ENCODE measurements around the gene ORM2.

Gene ORM2

DNA sequence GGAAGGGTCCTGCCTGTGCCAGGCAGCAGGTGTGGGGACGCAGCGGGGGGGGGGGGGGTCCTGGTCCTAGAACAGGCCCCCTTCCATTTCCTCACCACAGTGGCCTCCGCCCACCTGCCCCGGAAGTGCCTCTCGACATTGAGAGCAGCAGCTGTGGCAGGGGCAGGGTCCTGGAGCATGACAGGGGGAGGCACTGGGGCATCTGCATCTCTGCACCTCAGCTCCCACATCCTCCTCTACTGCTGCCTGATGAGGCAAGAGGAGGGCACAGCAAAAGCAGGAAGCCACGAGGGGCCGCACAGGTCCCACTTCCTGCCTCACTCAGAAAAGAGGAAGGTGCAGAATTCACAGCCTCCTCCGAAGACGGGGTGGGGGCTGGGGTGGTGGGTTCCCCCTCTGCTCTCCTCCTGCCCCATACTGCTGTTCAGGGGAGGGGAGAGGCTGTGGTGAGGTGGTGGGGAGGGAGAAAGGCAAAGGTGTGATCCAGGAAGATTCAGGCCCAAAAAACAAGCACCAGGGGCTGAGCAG, 43.3 kb downstream of the ORM2 start:
- no peak for DNase-seq
- in situ Hi-C loops (cut with HindIII; ENCODE audit: low pct_ligation_motif_present, low pct_unique_long_range_greater_than_20kb, low sequenced_read_pairs) = no loop called here

DNA sequence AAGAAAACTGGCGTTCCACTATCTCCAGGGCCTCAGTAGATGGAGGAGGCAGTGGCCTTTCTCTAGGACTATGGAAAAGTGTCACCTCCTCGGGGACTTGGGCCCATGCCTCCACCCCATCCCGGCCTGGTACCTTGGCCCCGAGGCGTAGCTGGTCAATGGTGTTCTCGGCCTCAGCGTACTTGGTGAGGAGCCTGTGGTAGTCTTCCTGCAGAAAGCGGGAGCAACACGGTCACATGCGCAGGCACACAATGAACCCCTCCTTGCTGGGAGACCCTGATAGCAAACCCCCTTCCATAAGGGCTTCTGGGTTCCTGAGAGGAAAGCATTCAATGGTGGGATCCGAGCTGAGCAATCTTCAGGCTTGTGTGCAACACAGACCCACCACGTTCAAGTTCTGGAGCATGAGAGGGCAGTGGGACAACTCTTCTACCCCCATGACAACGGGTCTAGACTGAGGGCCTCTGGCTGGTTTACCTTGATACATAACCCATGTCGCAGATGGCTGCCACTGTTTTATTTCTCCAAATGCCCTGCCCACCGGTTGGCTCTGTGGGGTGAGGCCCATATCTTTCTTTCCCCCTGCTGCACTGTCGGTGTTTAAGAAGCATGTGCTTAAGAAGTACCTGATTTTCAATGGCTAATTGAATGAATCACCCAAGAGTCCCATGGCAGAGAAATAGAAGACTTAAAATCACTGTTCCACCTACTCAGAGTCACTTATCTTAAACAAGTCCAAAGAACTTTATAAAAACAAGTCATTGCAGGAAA, 44.5 kb downstream of the ORM2 start:
- no peak for DNase-seq
- in situ Hi-C loops (cut with HindIII; ENCODE audit: low pct_ligation_motif_present, low pct_unique_long_range_greater_than_20kb, low sequenced_read_pairs) = no loop called here

DNA sequence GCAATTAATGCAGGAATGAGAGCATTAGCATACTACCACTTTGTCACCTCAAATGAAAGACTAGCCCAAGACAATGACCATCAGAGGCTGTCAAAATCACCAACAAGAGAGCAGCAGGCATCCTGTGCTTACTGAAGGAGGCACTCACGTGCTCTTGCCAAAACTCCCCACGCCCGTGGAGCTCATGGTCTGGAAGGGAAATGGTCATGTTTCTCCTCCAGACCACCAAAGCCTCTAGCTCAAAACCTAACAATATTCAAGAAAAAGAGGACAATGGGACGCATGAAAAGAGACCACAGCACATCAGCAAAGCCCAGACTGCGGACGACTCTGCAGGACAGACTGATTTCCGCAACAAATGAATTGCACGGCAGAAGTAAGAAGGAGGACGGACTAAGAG, 45.3 kb downstream of the ORM2 start:
- in situ Hi-C loops (cut with HindIII; ENCODE audit: low pct_ligation_motif_present, low pct_unique_long_range_greater_than_20kb, low sequenced_read_pairs) = no loop called here
- no peak for DNase-seq

DNA sequence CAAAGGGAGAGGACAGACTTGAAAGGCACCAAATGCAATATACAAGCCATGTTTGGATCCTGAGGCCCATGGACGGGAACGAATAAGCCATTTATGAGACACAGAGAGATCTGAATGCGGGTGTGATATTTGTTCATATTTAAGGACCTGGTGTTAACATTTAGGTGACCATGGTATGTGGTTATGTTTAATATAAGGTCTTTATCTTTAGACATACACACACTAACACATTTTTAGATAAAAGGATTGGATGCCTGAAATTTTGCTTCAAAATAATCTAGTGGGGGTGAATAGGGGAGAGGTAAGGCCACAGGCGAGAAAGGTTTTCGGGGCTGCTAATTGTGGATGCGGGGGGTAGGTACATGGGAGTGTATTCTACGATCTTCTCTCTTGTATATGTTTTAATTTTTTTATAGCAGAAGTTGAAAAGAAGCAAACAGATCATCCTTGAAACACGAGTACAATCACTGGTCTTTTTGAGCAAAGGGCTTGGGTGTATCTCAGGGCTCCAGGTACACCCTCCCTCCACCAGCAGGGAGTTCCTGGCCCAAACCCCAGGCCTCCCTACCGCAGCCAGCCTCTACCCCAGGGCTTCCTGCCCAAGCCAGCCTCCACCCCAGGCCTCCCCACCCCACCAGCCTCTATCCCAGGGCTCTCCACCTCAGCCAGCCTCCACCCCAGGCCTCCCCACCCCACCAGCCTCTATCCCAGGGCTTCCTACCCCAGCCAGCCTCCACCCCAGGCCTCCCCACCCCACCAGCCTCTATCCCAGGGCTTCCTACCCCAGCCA, 45.9 kb downstream of the ORM2 start:
- DNase-seq = no peak
- in situ Hi-C loops (cut with HindIII; ENCODE audit: low pct_ligation_motif_present, low pct_unique_long_range_greater_than_20kb, low sequenced_read_pairs) = no loop called here

DNA sequence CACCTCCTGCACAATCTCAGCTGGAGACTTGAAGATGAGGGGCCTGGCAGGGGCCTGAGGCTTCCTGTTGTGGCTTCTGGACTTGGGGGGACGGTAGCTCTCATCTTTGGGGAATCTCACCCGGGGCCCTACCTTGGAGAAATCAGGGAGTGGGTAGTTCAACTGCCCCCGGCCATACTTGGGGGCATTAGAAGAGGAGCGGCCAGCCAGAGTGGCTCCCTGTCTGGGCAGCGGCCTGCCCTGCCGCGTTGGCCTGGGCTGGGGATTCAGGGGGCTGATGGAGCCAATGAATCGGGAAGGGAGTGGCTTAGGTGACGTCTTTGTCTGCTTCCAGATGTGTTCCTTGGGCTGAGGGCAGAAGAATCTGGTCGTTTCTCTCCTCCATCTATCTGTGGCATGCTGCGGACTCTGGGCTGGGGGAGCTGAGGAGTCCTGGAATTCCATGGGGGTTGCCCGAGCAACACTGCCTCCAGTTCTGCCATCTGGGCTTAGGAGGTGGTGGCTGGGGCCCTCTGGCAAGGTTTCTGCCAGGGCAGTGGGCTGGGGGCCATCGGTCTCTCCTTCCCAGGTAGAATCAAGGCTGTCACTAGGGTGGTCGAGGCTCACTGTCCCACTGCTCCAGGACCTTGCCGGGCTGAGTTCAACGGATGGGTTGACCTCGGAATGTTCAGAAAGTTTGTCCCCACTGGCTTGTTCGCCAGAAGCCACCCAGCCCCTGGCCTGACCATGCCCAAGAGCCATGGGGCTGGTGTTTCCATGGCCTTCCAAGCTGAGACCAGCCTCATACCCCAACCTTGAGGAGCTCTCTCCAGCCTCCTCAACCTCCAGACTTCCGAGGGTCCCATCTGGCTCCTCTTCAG, 47.1 kb downstream of the ORM2 start:
- DNase-seq = no peak
- in situ Hi-C loops (cut with HindIII; ENCODE audit: low pct_ligation_motif_present, low pct_unique_long_range_greater_than_20kb, low sequenced_read_pairs) = no loop called here

DNA sequence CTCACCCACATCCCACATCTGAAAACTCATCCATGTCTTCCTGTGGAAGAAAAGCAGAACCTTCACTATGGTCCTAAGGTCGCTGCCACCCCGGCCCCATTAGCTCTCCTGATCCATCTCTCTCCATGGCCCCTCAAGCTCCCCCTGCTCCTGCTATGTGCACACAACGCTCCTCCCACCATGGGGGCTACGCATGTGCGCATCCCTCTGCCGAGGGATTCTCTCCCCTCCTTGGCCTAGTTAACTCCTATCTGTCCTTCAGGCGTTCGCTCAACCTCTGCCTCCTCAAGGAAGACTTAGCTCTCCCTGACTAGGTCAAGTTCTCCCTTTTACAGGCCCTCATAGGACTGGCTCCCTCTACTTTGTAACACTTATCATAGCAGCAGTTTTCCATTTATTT, 48.3 kb downstream of the ORM2 start:
- in situ Hi-C loops (cut with HindIII; ENCODE audit: low pct_ligation_motif_present, low pct_unique_long_range_greater_than_20kb, low sequenced_read_pairs) = no loop called here

DNA sequence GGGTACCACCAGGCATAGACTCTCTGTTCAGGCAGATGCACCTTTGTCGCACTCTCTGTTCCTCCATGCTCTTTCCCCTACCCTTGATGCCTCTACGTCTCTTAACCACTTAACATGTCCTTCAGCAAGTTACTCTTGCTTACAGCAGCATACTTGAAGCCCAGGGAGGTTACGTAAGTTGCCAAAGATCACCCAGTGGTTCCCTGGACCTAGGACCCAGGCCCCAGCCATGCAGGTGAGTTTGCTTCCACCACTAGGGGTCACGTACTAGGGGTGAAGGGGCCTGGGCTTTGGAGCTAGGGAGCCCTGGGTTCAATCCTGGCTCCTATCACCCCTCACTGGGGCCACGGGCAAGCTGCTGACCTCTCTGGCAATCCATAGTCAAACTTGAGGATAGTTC, 49.2 kb downstream of the ORM2 start:
- no peak for DNase-seq

More for the DNA sequence above, 48.3 kb downstream of the ORM2 start:
- no peak for DNase-seq

More for the DNA sequence above, 49.2 kb downstream of the ORM2 start:
- in situ Hi-C loops (cut with HindIII; ENCODE audit: low pct_ligation_motif_present, low pct_unique_long_range_greater_than_20kb, low sequenced_read_pairs) = no loop called here
